Upper lobe of left lung (tissue), 4 donors: ENCODE measurements around the gene EBP.

Experiments used
- POLR2A ChIP-seq, 4 donors: fragments of 450-650 bp; IDR thresholded peaks; one replicate each; pipeline ENCODE4 v1.5.1; 2016 to 2017; ENCODE audit warnings: antibody characterized with exemption in 4 of 4, mild to moderate bottlenecking in 2 of 4
- TF ChIP-seq, protein P1 (sequence below), 6 experiments: fragments of 450-650 bp in 4 of 6; fragments of 200-600 bp in 2 of 6; sonication (generic) in 2 of 6; IDR thresholded peaks; one replicate each; pipeline ENCODE4 v1.5.1; 2016 to 2019; ENCODE audit warnings: antibody characterized with exemption in 6 of 6

GRCh38 chrX:48472225-48472624 is 49.4 kb upstream of the EBP start:
- TF ChIP-seq, protein P1, sequence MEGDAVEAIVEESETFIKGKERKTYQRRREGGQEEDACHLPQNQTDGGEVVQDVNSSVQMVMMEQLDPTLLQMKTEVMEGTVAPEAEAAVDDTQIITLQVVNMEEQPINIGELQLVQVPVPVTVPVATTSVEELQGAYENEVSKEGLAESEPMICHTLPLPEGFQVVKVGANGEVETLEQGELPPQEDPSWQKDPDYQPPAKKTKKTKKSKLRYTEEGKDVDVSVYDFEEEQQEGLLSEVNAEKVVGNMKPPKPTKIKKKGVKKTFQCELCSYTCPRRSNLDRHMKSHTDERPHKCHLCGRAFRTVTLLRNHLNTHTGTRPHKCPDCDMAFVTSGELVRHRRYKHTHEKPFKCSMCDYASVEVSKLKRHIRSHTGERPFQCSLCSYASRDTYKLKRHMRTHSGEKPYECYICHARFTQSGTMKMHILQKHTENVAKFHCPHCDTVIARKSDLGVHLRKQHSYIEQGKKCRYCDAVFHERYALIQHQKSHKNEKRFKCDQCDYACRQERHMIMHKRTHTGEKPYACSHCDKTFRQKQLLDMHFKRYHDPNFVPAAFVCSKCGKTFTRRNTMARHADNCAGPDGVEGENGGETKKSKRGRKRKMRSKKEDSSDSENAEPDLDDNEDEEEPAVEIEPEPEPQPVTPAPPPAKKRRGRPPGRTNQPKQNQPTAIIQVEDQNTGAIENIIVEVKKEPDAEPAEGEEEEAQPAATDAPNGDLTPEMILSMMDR (IDR thresholded peaks at IDR 0.05): no peak
- TF ChIP-seq POLR2A (IDR thresholded peaks at IDR 0.05): no peak
